ENCODE data around the gene GJC1. TPM values are rescaled to one million over a fixed set of nuclear protein-coding genes. Genes with fewer than 3 reads are reported as not detected.

GJC1 gene
- total RNA-seq, 1 donor from 2014 or later: 57.1 TPM

DNA sequence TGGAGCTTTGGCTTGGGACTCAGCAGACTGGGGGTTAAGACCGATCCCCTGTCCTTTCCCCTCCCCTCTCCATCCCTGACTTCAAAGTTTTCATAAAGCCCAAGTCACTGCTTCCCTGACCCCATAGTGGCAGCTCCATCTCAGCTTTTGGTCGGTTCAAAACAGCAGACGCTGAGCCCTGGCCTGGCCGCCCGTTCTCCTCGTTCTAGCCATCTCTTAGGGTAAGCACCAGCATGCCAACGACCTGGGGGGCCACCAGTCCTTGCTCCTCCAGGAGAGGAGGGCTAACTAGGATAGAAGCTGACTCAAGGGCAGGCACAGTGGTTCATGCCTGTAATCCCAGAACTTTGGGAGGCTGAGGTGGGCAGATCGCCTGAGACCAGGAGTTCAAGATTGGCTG, 16.1 kb upstream of the GJC1 start:
- Mint-ChIP-seq H3K9me3 (no peaks in the 10 kb centered on the region), H3K4me3 (no peak overlapping the region), H3K4me1 (peaks cover 9% of the 10 kb centered on the region), H3K27ac (no peak overlapping the region), H3K27me3 (ENCODE audit: low read depth) (no peaks in the 10 kb centered on the region), H3K36me3 (peaks cover 17% of the 10 kb centered on the region)
- no peak for DNase-seq (ENCODE audit: low spot score in 2 of 2, unreplicated experiment in 2 of 2)
- TF ChIP-seq, protein P1, sequence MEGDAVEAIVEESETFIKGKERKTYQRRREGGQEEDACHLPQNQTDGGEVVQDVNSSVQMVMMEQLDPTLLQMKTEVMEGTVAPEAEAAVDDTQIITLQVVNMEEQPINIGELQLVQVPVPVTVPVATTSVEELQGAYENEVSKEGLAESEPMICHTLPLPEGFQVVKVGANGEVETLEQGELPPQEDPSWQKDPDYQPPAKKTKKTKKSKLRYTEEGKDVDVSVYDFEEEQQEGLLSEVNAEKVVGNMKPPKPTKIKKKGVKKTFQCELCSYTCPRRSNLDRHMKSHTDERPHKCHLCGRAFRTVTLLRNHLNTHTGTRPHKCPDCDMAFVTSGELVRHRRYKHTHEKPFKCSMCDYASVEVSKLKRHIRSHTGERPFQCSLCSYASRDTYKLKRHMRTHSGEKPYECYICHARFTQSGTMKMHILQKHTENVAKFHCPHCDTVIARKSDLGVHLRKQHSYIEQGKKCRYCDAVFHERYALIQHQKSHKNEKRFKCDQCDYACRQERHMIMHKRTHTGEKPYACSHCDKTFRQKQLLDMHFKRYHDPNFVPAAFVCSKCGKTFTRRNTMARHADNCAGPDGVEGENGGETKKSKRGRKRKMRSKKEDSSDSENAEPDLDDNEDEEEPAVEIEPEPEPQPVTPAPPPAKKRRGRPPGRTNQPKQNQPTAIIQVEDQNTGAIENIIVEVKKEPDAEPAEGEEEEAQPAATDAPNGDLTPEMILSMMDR (IDR thresholded peaks at IDR 0.05; ENCODE audit: unreplicated experiment): no peak

DNA sequence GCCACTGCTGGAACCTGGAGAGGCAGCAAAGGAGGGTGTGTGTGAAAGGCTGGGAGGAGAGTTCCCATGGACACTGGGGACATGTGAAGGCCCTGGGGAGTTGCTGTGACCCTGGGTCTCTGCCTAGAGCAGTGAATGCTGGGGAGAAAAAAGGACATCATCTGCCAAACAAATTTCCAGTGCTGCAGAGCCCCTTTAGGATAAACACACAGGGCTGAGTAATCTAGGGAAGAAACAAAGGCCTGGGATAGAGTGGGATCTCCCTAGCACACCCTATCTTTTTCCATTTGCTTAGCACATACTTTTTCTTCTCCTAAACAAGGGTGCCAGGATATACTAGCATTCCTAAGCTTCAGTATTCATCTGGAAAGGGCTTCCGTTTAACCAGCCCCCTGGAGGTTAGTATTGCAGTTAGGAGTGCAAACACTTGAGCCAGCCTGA, 14.3 kb upstream of the GJC1 start:
- Mint-ChIP-seq H3K4me1 (peaks cover 9% of the 10 kb centered on the region), H3K9me3 (no peaks in the 10 kb centered on the region), H3K27ac (no peak overlapping the region), H3K36me3 (peaks cover 3% of the 10 kb centered on the region), H3K4me3 (no peak overlapping the region), H3K27me3 (ENCODE audit: low read depth) (no peaks in the 10 kb centered on the region)
- no peak for DNase-seq (ENCODE audit: low spot score in 2 of 2, unreplicated experiment in 2 of 2)
- TF ChIP-seq, protein P1 (IDR thresholded peaks at IDR 0.05; ENCODE audit: unreplicated experiment): no peak

DNA sequence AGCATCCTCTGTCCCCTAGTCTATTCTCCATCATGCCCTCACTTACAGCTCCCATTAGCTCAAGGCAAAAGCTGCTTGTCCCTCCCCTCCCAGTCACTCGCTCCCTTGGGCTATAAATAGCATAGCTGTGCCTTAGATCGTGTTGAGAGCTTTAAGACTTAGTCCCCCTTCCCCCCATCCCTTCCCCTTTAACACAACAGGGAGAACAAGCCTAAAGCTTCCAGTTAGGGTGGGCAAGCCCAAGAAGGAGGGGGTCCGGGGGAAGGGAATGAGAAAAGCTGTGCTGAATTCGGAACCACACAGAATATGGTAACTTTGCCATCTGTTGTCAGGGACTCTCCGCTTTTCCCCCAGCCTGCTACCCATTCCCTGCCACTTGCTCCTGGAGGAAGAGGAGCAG, 12.7 kb upstream of the GJC1 start:
- Mint-ChIP-seq H3K27ac (peak overlapping the region; percentile 37), H3K27me3 (ENCODE audit: low read depth) (no peaks in the 10 kb centered on the region), H3K4me1 (peaks cover 9% of the 10 kb centered on the region), H3K9me3 (no peaks in the 10 kb centered on the region), H3K36me3 (no peaks in the 10 kb centered on the region), H3K4me3 (no peak overlapping the region)
- DNase-seq (ENCODE audit: low spot score in 2 of 2, unreplicated experiment in 2 of 2): no peak
- TF ChIP-seq, protein P1 (IDR thresholded peaks at IDR 0.05; ENCODE audit: unreplicated experiment): no peak

DNA sequence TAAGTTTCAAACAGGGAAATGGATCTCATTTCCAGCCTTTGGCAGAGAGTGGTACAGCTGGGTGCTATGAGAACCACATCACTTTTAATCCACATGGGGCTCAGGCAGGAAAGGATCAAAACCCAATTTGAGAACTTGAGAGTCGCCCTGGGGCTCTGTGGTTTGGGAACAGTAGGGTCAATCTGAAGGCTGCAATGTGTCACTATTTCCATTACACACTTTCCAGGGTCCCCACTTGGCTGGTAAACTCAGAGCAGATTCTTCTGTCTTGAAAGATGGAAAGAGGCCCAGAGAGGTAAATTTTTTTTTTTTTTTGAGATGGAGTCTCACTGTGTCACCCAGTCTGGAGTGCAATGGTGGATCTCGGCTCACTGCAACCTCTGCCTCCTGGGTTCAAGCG, 10.8 kb upstream of the GJC1 start:
- TF ChIP-seq, protein P1 (IDR thresholded peaks at IDR 0.05; ENCODE audit: unreplicated experiment): no peak
- peaks cover 7% of the 10 kb centered on the region for H3K4me1 Mint-ChIP-seq
- no peak overlapping the region for H3K4me3 Mint-ChIP-seq
- no peaks in the 10 kb centered on the region for H3K27me3 Mint-ChIP-seq (ENCODE audit: low read depth)
- H3K36me3 Mint-ChIP-seq: no peaks in the 10 kb centered on the region
- no peaks in the 10 kb centered on the region for H3K9me3 Mint-ChIP-seq
- DNase-seq (ENCODE audit: low spot score in 2 of 2, unreplicated experiment in 2 of 2): no peak
- no peak overlapping the region for H3K27ac Mint-ChIP-seq

DNA sequence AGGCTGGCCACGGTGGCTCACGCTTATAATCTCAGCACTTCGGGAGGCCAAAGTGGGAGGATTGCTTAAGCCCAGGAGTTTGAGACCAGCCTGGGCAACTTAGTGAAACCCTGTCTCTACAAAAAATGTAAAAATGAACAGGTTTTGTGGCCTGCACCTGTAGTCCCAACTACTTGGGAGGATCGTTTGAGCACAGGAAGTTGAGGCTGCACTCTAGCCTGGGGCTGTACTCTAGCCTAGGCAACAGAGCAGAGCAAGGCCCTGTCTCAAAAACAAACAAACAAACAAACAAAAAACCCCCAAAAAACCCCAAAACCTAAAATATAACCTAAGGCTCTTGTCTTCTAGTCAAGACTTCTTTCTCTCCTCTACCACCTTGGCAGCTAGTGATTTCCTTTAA, 10.2 kb upstream of the GJC1 start:
- no peaks in the 10 kb centered on the region for H3K27me3 Mint-ChIP-seq (ENCODE audit: low read depth)
- no peak overlapping the region for H3K4me3 Mint-ChIP-seq
- TF ChIP-seq, protein P1 (IDR thresholded peaks at IDR 0.05; ENCODE audit: unreplicated experiment): no peak
- no peaks in the 10 kb centered on the region for H3K9me3 Mint-ChIP-seq
- no peak for DNase-seq (ENCODE audit: low spot score in 2 of 2, unreplicated experiment in 2 of 2)
- no peaks in the 10 kb centered on the region for H3K36me3 Mint-ChIP-seq
- H3K4me1 Mint-ChIP-seq: peaks cover 7% of the 10 kb centered on the region
- no peak overlapping the region for H3K27ac Mint-ChIP-seq

DNA sequence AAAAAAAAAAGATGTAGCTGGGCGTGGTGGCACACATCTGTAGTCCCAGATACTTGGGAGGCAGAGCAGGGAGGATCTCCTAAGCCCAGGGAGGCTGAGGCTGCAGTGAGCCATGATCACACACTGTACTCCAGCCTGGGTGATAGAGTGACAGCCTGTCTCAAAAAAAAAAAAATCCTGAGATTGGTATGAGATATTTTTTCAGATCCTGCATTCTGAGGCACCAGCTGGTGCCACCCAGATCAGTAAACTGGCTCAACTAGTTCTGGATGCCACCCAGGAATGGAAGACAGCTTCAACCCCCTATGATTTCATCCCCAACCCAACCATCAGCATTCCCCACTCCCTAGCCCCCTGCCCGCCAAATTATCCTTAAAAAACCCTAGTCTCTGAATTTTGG, 7.1 kb upstream of the GJC1 start:
- Mint-ChIP-seq H3K9me3 (no peaks in the 10 kb centered on the region), H3K36me3 (no peaks in the 10 kb centered on the region), H3K4me1 (peaks cover 9% of the 10 kb centered on the region), H3K27me3 (ENCODE audit: low read depth) (no peaks in the 10 kb centered on the region), H3K27ac (no peak overlapping the region), H3K4me3 (no peak overlapping the region)
- TF ChIP-seq, protein P1 (IDR thresholded peaks at IDR 0.05; ENCODE audit: unreplicated experiment): no peak
- no peak for DNase-seq (ENCODE audit: low spot score in 2 of 2, unreplicated experiment in 2 of 2)
